NK-92 (cell line): ENCODE results near the gene TAF3.
"Not testable (repeated sequence)": the region's sequence is repeated elsewhere in the genome, so short reads cannot be mapped to it uniquely, and the experiment has no call there.

Experiments used
- DNase-seq: peaks from one replicate; lab custom pipeline; 2025; ENCODE audit not compliant: unreplicated experiment; lab: John Stamatoyannopoulos, UW

The TAF3 gene

GRCh38 chr10:8026349-8027259 lies 208.3 kb downstream of the TAF3 start:
- DNase-seq, result no peak

DNA sequence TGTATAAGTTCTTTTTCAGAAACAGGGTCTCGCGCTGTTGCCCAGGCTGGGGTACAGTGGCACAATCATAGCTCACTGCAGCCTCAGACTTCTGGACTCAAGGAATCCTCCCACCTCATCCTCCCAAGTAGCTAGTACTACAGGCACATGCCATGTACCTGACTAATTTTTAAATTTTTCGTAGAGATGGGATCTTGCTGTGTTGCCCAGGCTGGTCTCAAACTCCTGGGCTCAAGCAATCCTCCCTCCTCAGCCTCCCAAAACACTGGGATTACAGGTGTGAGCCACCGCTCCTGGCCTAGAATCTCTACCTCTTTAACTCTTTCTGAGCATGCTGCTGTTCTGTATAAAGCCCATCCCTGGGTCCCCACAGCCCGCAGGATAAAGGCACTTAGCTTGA lies 212.9 kb downstream of the TAF3 start:
- DNase-seq, result not testable (repeated sequence)

GRCh38 chr10:8032558-8032957 lies 214.3 kb downstream of the TAF3 start:
- no peak for DNase-seq

GRCh38 chr10:8033812-8034465 lies 215.6 kb downstream of the TAF3 start:
- no peak for DNase-seq

DNA sequence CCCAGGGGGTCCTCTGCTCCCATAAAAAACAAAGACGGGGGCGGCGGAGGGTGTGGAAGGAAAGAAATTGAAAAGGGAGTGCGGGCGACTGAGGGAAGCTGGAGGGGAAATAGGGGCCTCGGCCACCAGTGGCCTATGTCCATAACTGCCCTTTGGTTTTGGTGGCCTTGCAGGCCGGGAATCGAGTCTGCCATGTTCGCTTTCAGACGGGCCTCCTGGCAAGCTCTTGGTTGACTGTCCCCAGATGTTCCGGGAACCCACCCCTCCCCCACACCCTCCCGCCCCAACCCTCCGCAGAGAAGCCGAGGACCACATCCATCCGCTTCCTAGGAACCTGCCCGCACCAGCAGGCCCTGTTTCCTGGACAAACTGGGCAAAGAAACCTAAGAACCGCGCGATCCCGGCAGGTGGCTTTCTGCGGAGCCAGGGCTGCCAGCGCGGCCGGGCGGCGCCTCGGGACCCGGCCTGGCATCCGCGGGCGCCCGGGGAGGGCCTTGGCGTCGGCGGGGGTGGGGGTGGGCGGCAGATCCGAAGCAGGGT lies 216.2 kb downstream of the TAF3 start:
- DNase-seq, result no peak

GRCh38 chr10:8035006-8035640 lies 216.8 kb downstream of the TAF3 start:
- no peak for DNase-seq

- DNase-seq, result no peak
These were observed 217.6 kb downstream of the TAF3 start for GRCh38 chr10:8035641-8036470.

- no peak for DNase-seq
These were observed 218.3 kb downstream of the TAF3 start for GRCh38 chr10:8036506-8037198.

GRCh38 chr10:8037199-8037801 lies 219.0 kb downstream of the TAF3 start:
- DNase-seq, result no peak

DNA sequence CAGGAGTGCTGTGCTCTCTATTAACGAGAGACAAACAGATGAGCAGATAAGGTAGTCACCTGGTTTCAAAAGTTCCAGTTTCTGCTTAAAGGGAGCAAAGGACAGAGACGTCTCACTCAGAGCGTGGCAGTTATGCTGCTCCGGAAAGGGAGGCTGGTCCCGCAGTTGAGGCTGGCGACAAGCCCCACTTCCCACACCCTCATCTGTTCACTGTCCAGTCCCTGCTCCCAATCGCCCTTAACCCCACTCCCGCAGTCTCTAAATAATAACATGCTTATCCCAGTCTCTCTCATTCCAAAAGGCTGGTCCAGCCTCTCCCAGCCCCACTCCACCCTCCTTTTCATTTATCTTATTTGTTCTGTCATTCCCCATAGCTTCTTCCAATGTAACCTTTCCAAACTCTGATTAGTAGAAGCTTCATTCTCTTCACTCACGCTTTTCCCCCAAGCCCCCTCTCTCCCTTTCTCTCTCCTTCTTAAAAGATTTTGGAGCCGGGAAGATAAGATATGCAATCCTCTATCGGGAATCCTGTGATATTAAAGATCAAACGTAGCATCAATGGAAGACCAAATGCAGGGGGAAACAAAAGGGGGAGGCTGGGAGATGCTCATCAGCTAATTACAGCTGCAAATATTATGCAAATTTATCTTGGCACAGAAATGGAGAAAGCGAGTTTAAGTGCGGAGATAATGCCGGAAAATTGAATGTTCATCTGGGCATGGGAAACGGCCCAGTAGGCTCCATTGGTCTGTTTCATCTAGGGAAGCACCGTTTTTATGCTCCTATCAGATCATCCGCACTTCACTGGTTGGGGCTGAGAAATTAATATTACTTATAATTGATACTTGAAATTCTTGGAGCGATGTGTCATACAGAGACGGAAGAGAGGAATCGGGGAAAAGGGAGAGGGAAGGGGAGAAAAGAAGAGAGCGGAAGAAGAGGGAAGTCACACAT lies 219.9 kb downstream of the TAF3 start:
- no peak for DNase-seq

DNA sequence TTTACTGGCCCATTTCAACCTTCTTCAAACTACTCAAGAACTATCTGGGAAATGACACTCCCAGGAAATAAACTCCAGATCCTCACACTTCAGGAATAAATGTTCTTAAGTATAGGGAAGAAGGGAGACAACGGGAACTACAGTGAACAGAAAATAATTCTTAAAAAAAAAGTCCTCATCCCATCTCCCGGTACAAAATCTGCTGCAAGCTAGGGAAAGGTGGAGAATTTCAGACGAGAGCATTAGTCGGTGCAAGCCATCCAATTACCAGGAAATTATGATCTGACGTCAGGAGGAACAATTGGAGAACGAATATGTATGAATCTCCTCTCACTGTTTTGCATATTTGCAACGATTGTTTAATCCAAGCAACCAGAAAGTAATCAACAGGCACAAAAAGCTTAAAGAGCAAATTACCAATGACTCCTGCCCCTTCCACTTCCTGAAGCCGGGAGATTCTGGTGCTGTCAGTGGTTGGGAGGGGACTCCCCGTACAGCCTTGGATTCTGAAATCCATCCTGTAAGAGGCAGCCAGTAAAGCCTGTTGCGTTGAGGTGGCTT lies 221.1 kb downstream of the TAF3 start:
- DNase-seq, result no peak

GRCh38 chr10:8040651-8041050 lies 222.3 kb downstream of the TAF3 start:
- DNase-seq, result no peak

DNA sequence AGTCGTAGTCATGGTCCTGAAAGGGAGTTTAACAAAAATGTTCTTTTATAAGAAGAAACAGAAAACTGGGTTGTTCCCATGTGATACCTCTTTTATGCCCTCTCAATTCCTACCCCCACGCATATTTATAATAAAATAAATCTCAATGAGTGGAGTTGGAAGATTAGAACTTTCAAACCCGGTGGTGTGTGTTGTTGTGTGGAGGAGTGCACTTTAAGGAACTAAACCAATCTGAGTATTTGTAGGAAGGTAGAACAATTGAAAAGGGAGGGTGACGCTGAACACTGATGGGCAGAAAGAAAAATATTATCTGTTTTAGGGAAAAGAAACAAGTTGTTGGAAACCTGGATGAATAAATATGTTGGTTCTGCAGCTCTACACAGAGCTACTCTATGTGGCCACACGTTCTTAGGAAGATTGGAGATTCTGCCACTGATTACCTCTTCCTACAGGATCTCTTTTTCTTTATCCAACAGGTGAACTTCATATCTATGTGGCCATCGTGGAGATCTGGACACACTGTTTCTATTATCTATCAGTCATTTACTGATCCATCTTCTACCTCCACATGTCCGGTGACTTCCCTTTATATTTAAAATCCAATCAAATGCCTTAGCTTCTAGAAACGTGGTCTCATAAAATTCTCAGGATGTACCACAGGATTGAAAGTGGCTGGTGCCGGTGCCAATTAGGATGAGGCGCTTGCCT lies 223.1 kb downstream of the TAF3 start:
- DNase-seq, result no peak

DNA sequence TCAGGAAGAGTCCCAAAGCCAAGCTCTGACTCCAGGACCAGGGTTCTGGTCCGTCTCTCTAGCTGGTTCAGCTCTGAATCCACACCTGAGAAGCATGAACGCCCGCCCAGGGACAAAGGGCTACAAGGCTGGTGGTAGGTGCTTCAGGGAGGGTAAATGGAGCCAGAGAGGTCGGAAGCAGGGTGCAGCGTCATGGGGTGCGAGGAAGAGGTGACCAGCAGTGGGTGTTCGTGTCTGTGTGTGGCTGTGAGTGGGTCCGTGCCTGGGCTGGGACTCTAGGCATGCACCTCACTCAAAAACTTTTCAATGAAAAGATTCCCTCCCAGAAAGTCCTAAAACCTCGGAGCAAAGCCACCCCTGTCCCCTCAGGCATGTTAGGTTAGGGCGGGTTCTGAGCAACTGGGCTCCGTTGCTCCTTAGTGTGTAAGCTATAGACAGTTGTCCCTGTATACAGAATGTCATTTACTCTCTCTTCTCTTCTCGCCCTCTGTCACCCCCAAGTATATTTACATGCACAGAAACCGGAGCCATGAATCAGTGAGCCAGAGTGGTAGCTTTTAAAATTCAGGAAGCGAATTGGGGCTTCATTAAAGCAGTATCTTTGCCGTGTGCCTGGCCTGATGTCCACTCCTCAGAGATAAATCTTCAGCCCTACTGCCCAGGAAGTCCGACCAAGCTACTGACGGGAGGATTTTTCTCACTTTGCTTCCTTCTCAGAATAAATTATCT lies 223.9 kb downstream of the TAF3 start:
- no peak for DNase-seq

DNA sequence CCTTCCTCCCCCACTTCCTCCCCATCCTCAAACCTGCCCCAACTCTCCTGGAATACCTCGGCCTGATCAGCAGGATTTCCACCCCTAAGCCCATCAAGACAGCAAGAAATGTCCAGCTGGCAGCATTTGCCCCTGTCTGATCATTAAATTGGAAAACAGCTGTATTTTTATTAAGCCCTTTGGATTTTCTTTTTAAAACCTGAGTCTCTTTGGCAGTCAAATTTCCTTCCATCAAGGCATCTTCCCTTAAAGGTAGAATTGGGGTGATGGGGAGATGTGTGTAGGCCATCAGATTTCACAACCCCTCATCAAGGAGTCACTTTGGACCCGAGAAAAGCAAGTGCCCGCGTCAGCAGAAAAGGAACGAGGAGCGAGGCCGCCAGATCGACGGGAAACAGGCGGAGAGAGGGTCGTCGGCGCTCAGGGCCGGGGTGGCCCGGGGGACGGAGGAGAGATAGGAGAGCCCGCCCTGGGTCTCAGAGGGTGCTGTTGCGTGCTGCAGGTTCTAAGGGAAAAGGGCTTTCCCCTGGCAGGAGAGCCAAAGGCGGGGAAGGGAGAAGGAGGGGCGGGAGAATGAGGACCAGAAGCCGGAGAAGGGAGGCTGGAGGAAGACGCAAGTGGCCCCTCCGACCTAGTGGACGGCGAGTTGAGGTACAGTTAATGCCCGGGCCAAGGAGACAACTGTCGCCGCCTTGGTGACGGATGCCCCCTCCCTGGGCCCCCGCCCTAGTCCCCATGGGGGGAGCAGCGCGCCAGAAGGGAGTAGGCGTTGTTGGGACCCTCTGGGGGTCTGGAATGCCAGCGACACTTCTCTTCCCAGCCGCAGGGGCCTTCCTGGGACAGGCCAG lies 224.6 kb downstream of the TAF3 start:
- DNase-seq, result no peak
